Measurements from ENCODE around the gene LGR4. TPM values are rescaled to one million over a fixed set of nuclear protein-coding genes. Genes with fewer than 3 reads are reported as not detected.

LGR4 gene
- total RNA-seq, 2 donors from 2014 or later = 31.1 to 40.6 TPM

DNA sequence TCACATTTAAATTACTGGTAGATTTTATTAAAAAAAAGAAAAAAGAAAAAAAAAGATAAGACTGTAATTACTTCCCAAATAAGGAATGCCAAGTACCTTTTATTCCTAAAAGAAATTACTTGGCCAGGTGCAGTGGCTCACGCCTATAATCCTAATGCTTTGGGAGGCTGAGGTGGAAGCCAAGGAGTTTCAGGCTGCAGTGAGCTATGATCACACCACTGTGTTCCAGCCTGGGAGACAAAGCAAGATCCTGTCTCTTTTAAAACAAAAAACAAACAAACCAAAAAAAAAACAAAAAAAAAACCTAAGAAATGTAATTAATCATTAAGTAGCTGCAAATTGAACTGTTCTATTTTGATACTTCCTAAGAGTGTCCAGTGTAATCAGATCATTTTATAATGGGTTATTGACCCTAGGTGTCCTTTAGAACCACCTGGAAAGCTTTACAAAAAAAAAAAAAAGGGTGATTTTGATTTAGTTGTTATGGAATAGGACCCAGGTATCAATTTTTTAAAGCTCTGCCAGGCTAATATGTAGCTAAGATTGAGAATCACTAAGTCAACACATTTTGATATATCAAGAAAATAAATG lies 23.2 kb upstream of the LGR4 start:
- Histone ChIP-seq H3K36me3 (peaks cover 45% of the 10 kb centered on the region), H3K27me3 (no peaks in the 10 kb centered on the region), H3K9me3 (no peaks in the 10 kb centered on the region), H3K27ac (no peak overlapping the region), H3K4me3 (no peak overlapping the region), H3K4me1 (peaks cover 0 to 12% of the 10 kb centered on the region in 2 donors)
- TF ChIP-seq, protein P1, sequence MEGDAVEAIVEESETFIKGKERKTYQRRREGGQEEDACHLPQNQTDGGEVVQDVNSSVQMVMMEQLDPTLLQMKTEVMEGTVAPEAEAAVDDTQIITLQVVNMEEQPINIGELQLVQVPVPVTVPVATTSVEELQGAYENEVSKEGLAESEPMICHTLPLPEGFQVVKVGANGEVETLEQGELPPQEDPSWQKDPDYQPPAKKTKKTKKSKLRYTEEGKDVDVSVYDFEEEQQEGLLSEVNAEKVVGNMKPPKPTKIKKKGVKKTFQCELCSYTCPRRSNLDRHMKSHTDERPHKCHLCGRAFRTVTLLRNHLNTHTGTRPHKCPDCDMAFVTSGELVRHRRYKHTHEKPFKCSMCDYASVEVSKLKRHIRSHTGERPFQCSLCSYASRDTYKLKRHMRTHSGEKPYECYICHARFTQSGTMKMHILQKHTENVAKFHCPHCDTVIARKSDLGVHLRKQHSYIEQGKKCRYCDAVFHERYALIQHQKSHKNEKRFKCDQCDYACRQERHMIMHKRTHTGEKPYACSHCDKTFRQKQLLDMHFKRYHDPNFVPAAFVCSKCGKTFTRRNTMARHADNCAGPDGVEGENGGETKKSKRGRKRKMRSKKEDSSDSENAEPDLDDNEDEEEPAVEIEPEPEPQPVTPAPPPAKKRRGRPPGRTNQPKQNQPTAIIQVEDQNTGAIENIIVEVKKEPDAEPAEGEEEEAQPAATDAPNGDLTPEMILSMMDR (IDR thresholded peaks at IDR 0.05) = no peak
- no peak for DNase-seq (ENCODE audit: low spot score)

DNA sequence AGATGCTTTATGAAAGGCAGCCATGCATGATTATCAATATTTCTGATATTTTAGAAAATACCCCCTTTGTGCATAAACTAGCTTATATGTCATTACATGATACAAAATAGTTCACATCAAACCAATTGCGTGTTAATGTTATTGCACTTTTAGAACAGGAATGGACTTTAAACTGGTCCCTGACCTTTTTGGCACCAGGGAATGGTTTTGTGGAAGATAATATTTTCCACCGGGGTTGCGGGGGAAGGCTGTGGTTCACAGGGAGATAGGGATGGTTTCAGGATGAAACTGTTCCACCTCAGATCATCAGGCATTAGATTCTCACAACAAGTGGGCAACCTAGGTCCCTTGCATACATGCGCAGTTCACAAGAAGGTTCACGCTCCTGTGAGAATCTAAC lies 16.5 kb upstream of the LGR4 start:
- H3K27me3 ChIP-seq = no peaks in the 10 kb centered on the region
- H3K4me3 ChIP-seq = no peak overlapping the region
- TF ChIP-seq, protein P1 (IDR thresholded peaks at IDR 0.05) = no peak
- peaks cover 14% of the 10 kb centered on the region for H3K36me3 ChIP-seq
- H3K9me3 ChIP-seq = no peaks in the 10 kb centered on the region
- H3K4me1 ChIP-seq = no peaks in the 10 kb centered on the region
- H3K27ac ChIP-seq = no peak overlapping the region
- no peak for DNase-seq (ENCODE audit: low spot score)

DNA sequence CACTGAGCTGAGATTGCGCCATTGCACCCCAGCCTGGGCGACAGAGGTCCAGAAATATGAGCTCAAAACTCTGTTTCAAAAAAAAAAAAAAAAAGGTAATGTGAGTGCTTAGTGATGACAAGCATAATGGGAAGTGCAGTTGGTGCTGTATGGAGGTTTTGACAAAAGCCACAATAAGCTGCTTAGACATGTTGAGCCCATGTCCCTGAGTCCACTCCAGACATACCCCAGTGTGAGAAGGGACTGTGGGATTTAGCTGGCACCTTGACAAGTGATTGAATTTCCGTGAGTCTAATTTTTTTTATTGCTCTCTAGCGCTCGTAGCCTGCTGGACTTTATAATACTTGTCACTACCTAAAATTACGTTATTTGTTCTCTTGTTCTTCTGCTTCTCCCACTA lies 15.1 kb upstream of the LGR4 start:
- Histone ChIP-seq H3K27ac (no peak overlapping the region), H3K4me1 (no peaks in the 10 kb centered on the region), H3K27me3 (no peaks in the 10 kb centered on the region), H3K9me3 (no peaks in the 10 kb centered on the region), H3K4me3 (no peak overlapping the region), H3K36me3 (peaks cover 14% of the 10 kb centered on the region)
- DNase-seq (ENCODE audit: low spot score) = no peak
- TF ChIP-seq, protein P1 (IDR thresholded peaks at IDR 0.05) = no peak

DNA sequence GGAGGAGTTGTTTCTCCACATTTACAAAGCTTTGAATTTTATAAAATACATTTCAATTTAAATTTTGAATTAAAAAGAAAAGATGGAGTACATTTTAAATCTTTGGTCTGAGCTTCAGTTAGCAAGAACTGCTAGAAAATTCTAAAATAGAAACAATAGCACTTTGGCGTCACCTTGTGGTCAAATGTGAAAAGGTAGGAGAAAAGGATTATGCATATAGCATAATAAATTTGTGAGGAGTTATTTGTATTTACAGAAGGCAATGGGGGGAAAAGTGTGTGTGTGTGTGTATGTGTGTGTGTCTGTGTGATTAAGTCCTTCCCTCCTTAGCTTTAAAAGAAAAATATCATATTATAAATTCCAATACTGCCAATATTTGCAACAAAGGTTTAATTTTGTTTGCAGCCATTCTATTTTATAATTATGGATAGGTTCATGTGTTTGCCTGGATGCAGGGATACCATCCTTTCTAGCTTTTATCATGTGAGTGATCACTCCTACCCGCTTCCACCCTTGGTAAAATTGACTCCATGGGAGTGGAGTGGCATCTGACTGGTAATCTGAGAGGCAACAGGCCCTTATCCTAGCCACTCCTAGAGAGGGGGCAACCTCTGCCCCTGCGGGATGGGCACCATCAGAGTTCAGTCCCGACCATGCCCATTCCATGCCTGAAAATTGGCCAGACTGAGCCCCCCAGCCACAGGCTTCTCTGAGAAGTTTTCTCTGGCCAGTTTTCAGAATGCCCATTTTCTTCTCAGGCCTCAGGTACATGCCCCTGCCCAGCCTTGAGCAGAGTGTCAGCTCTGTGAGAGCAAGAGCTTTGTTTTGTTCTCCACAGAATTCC lies 13.6 kb upstream of the LGR4 start:
- Histone ChIP-seq H3K36me3 (peaks cover 2% of the 10 kb centered on the region), H3K27ac (no peak overlapping the region), H3K9me3 (no peaks in the 10 kb centered on the region), H3K4me3 (no peak overlapping the region), H3K27me3 (no peaks in the 10 kb centered on the region), H3K4me1 (no peaks in the 10 kb centered on the region)
- TF ChIP-seq, protein P1 (IDR thresholded peaks at IDR 0.05) = peak; percentile 91
- no peak for DNase-seq (ENCODE audit: low spot score)

DNA sequence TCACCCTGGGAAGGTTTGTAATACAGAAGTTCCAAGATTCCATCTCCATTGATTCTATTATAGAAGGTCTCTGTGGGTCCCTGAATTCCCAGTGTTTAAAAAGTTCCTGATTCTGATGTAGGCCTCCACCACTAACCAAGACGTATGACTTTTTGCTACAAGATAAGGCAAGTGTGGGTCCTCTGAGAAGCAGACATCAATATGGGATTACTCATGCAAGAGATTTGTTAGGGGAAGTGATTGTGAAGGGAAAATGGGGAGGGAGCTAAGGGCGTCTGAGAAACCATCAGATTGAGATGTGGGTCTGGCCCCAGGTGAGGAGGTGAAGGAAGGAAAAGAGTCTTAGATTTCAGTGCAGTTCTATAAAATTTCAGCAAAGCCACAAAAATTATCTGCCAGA lies 10.2 kb upstream of the LGR4 start:
- no peak overlapping the region for H3K4me3 ChIP-seq
- no peaks in the 10 kb centered on the region for H3K36me3 ChIP-seq
- TF ChIP-seq, protein P1 (IDR thresholded peaks at IDR 0.05) = no peak
- H3K9me3 ChIP-seq = no peaks in the 10 kb centered on the region
- no peaks in the 10 kb centered on the region for H3K4me1 ChIP-seq
- DNase-seq (ENCODE audit: low spot score) = no peak
- no peaks in the 10 kb centered on the region for H3K27me3 ChIP-seq
- H3K27ac ChIP-seq = no peak overlapping the region
